HCT116 (cell line): ENCODE results near the gene ACTL6B. TPM values are rescaled to one million over a fixed set of nuclear protein-coding genes. Genes with fewer than 3 reads are reported as not detected.

ENCODE experiments used
- ATAC-seq: fragments of 200-7000 bp; cut with Tn5 transposase; 2 replicates; pipeline ENCODE4 v1.9.1; 2020; ENCODE audit warnings: mild to moderate bottlenecking, moderate library complexity
- BruUV-seq: library from RNA; stranded (reverse); fragments of 400-500 nt; replicated peaks from 2 replicates; lab custom pipeline; 2021; lab: Mats Ljungman, UMichigan
- CTCF ChIA-PET: fragments of 300-600 bp; sonication (Branson Sonifier 250); formaldehyde crosslinking; loops from one replicate; lab custom pipeline; 2021; ENCODE audit warnings: antibody characterized with exemption; lab: Charles Lee
- POLR2A ChIA-PET: fragments of 300-600, 350-600 bp; sonication (Branson Sonifier 250); formaldehyde crosslinking; loops from one replicate; lab custom pipeline; 2021; ENCODE audit warnings: antibody characterized with exemption; lab: Charles Lee
- RAD21 ChIA-PET, 2 experiments: fragments of 300-600 bp; sonication (Branson Sonifier 250); formaldehyde crosslinking; loops; one replicate each; lab custom pipeline; 2023; ENCODE audit warnings: low total read pairs in 2 of 2; ENCODE audit not compliant: uncharacterized antibody in 2 of 2, unreplicated experiment in 2 of 2, low non-redundant PET in 1 of 2; lab: Charles Lee
- DNase-seq: peaks from one replicate; pipeline ENCODE4 v3.0.0-alpha.2; 2010; ENCODE audit warnings: low read depth, low spot score
- H2AFZ ChIP-seq: fragments of 200-600 bp; shearing (Covaris generic), sonication (generic); 2 replicates; pipeline ENCODE4 v1.6.1; 2017; ENCODE audit warnings: low read depth, mixed run types, mixed read lengths, antibody characterized with exemption, low read length; ENCODE audit not compliant: poor library complexity, severe bottlenecking
- H3K27ac ChIP-seq: 2 replicates; pipeline ENCODE4 v1.5.1; 2012; ENCODE audit warnings: low read depth, low read length
- H3K27me3 ChIP-seq: fragments of 200-600 bp; sonication (generic); 2 replicates; pipeline ENCODE4 v1.6.1; 2016; ENCODE audit warnings: mixed run types, low read length, mixed read lengths; ENCODE audit not compliant: insufficient read depth
- H3K36me3 ChIP-seq, 2 experiments: fragments of 200-500 bp in 1 of 2; fragments of 200-600 bp in 1 of 2; sonication (Bioruptor generic) in 1 of 2; sonication (generic) in 1 of 2; 2 replicates each; pipeline versions ENCODE4 v1.5.1 to v1.6.1; 2014 to 2016; ENCODE audit warnings: low read length in 2 of 2, inconsistent platforms in 1 of 2, mixed read lengths in 1 of 2, mixed run types in 1 of 2; ENCODE audit not compliant: insufficient read depth in 2 of 2, control insufficient read depth in 1 of 2
- H3K4me1 ChIP-seq, 2 experiments: fragments of 200-600 bp in 1 of 2; sonication (generic) in 1 of 2; 2 replicates each; pipeline versions ENCODE4 v1.5.1 to v1.6.1; 2012 to 2017; ENCODE audit warnings: low read length in 2 of 2, inconsistent platforms in 1 of 2, mild to moderate bottlenecking in 1 of 2, mixed read lengths in 1 of 2, mixed run types in 1 of 2, moderate library complexity in 1 of 2; ENCODE audit not compliant: insufficient read depth in 2 of 2, control insufficient read depth in 1 of 2
- H3K4me2 ChIP-seq: fragments of 200-600 bp; sonication (generic); 2 replicates; pipeline ENCODE4 v1.6.1; 2017; ENCODE audit warnings: mixed run types, low read length, mixed read lengths
- H3K4me3 ChIP-seq, 2 experiments: fragments of 200-600 bp in 1 of 2; sonication (generic) in 1 of 2; replicated peaks in 1 of 2; 2 replicates each; pipeline ENCODE4 v1.5.1; 2011 to 2016; ENCODE audit warnings: low read length in 2 of 2, control low read depth in 1 of 2, low read depth in 1 of 2, mild to moderate bottlenecking in 1 of 2, mixed read lengths in 1 of 2, mixed run types in 1 of 2
- H3K79me2 ChIP-seq: fragments of 200-600 bp; sonication (generic); 2 replicates; pipeline ENCODE4 v1.6.1; 2017; ENCODE audit warnings: mild to moderate bottlenecking, mixed run types, low read length, moderate library complexity, mixed read lengths; ENCODE audit not compliant: insufficient read depth
- H3K9ac ChIP-seq: fragments of 200-600 bp; sonication (generic); 2 replicates; pipeline ENCODE4 v1.6.1; 2016; ENCODE audit warnings: low read length, mixed read lengths
- H3K9me2 ChIP-seq: fragments of 200-600 bp; sonication (generic), shearing (Covaris generic); 2 replicates; pipeline ENCODE4 v1.6.1; 2017; ENCODE audit warnings: mixed run types, mild to moderate bottlenecking, moderate library complexity; ENCODE audit not compliant: insufficient read depth
- H3K9me3 ChIP-seq, 2 experiments: fragments of 200-500 bp in 1 of 2; fragments of 200-600 bp in 1 of 2; sonication (Bioruptor generic) in 1 of 2; sonication (generic) in 1 of 2; 2 replicates each; pipeline ENCODE4 v1.6.1; 2014 to 2017; ENCODE audit warnings: low read length in 2 of 2, mixed read lengths in 2 of 2, inconsistent platforms in 1 of 2, low read depth in 1 of 2, mild to moderate bottlenecking in 1 of 2, mixed run types in 1 of 2, moderate library complexity in 1 of 2; ENCODE audit not compliant: control insufficient read depth in 1 of 2, insufficient read depth in 1 of 2
- H4K20me1 ChIP-seq: fragments of 200-600 bp; sonication (generic), shearing (Covaris generic); 2 replicates; pipeline ENCODE4 v1.6.1; 2017; ENCODE audit warnings: mixed run types, mild to moderate bottlenecking, moderate library complexity; ENCODE audit not compliant: insufficient read depth
- EZH2 ChIP-seq: fragments of 200-600 bp; sonication (generic); IDR thresholded peaks from 2 replicates; pipeline ENCODE4 v1.6.1; 2017; ENCODE audit warnings: antibody characterized with exemption, mixed run types
- POLR2A ChIP-seq: IDR thresholded peaks from 2 replicates; pipeline ENCODE4 v1.7.0; 2011; ENCODE audit warnings: borderline replicate concordance; ENCODE audit not compliant: insufficient read depth, insufficient read length; ENCODE audit errors: extremely low read depth
- POLR2AphosphoS5 ChIP-seq: IDR thresholded peaks from 2 replicates; pipeline ENCODE4 v1.6.1; 2011; ENCODE audit warnings: mild to moderate bottlenecking, low read depth, low read length, moderate library complexity
- RAD21 ChIP-seq: IDR thresholded peaks from 2 replicates; pipeline ENCODE4 v1.6.1; 2012; ENCODE audit warnings: low read depth, mild to moderate bottlenecking
- REST ChIP-seq: IDR thresholded peaks from 2 replicates; pipeline ENCODE4 v1.6.1; 2012; ENCODE audit warnings: low read depth
- SIN3A ChIP-seq: IDR thresholded peaks from 2 replicates; pipeline ENCODE4 v1.6.1; 2012; ENCODE audit warnings: low read depth
- SP1 ChIP-seq: IDR thresholded peaks from 2 replicates; pipeline ENCODE4 v1.6.1; 2012; ENCODE audit warnings: low read depth
- SRF ChIP-seq: IDR thresholded peaks from 2 replicates; pipeline ENCODE4 v1.6.1; 2012; ENCODE audit warnings: low read depth
- TCF7L2 ChIP-seq: IDR thresholded peaks from 2 replicates; pipeline ENCODE4 v1.7.0; 2011; ENCODE audit warnings: borderline replicate concordance, inconsistent platforms; ENCODE audit not compliant: insufficient read depth, insufficient read length; ENCODE audit errors: extremely low read depth
- ZFX ChIP-seq: fragments of 450-650 bp; IDR thresholded peaks from 2 replicates; pipeline ENCODE4 v1.6.1; 2017
- intact Hi-C: fragments of 100-400 bp; cut with micrococcal nuclease; formaldehyde crosslinking; loops from 2 replicates; pipeline ENCODE4 v1.10.0; 2022
- total RNA-seq: library from RNA; stranded (reverse); gene quantifications from one replicate; pipeline ENCODE4 v1.2.1, GENCODE V29; 2021; ENCODE audit not compliant: unreplicated experiment

Gene ACTL6B
- total RNA-seq, 1 experiment from 2014 or later: not detected

GRCh38 chr7:100606313-100606712, 49.9 kb downstream of the ACTL6B start:
- no peaks in the 10 kb centered on the region for H4K20me1 ChIP-seq
- no peaks in the 10 kb centered on the region for H3K9me2 ChIP-seq
- ChIA-PET RAD21 (interaction anchor here in 1 of 2 experiments (0.5 kb wide), 1 partner anchor 51 kb away, joined by 3 read pairs; no protein-coding TSS in a partner anchor), POLR2A (interaction anchor here (0.7 to 2.2 kb wide), 4 partner anchors 18 to 27 kb away, joined by 3 to 9 read pairs (median 4); partner anchors contain the start of genes FBXO24 and LRCH4), CTCF (interaction anchor here (1.4 kb wide), 1 partner anchor 20 kb away, joined by 3 read pairs; the partner anchor contains the start of genes FBXO24 and LRCH4)
- H3K27ac ChIP-seq: no peak overlapping the region
- ATAC-seq (no peak), DNase-seq (no peak)
- peaks cover 4 to 50% of the 10 kb centered on the region in 2 experiments for H3K4me1 ChIP-seq
- BruUV-seq: no TSS peak
- H3K9ac ChIP-seq: no peak overlapping the region
- no peaks in the 10 kb centered on the region for H3K27me3 ChIP-seq
- no peak for TF ChIP-seq ZFX
- no peak for TF ChIP-seq EZH2
- TF ChIP-seq, all 23 proteins: peak for 0
- Histone ChIP-seq H3K36me3 (no peaks in the 10 kb centered on the region), H3K79me2 (no peaks in the 10 kb centered on the region), H3K9me3 (no peaks in the 10 kb centered on the region), H2AFZ (no peak overlapping the region), H3K4me3 (no peak overlapping the region), H3K4me2 (peak overlapping the region; percentile 86)
- intact Hi-C loops: no loop called here

GRCh38 chr7:100604976-100605911, 51.0 kb downstream of the ACTL6B start:
- peak overlapping the region; percentile 17 for H2AFZ ChIP-seq
- peak overlapping the region; percentile 77 for H3K27ac ChIP-seq
- no peaks in the 10 kb centered on the region for H3K9me3 ChIP-seq
- peak overlapping the region; percentile 57 for H3K9ac ChIP-seq
- peak; percentile 51 for ATAC-seq
- no TSS peak for BruUV-seq
- no peaks in the 10 kb centered on the region for H4K20me1 ChIP-seq
- peak overlapping the region; percentile 64 to 72 for H3K4me3 ChIP-seq
- H3K36me3 ChIP-seq: no peaks in the 10 kb centered on the region
- H3K4me2 ChIP-seq: peak overlapping the region; percentile 86
- H3K79me2 ChIP-seq: no peaks in the 10 kb centered on the region
- DNase-seq: no peak
- intact Hi-C loops: no loop called here
- H3K9me2 ChIP-seq: no peaks in the 10 kb centered on the region
- no peaks in the 10 kb centered on the region for H3K27me3 ChIP-seq
- peaks cover 4 to 50% of the 10 kb centered on the region in 2 experiments for H3K4me1 ChIP-seq
- ChIA-PET CTCF (interaction anchor here (0.6 to 1.4 kb wide), 2 partner anchors 19 to 69 kb away, joined by 3 to 4 read pairs; partner anchors contain the start of genes FBXO24 and LRCH4), POLR2A (interaction anchor here (0.7 to 2.2 kb wide), 3 partner anchors 17 to 28 kb away, joined by 3 to 9 read pairs (median 5); partner anchors contain the start of genes FBXO24 and LRCH4), RAD21 (interaction anchor here in 1 of 2 experiments (0.5 kb wide), 1 partner anchor 28 kb away, joined by 7 read pairs; no protein-coding TSS in a partner anchor)
- TF ChIP-seq ZFX (no peak), RAD21 (no peak), SIN3A (no peak), SRF (no peak), SP1 (no peak), POLR2AphosphoS5 (peak; percentile 78), POLR2A (peak; percentile 22), TCF7L2 (no peak), REST (no peak)
